NCI-H2107 (cell line): ENCODE measurements around the gene SPRY4.
"Not testable (repeated sequence)": the region's sequence is repeated elsewhere in the genome, so short reads cannot be mapped to it uniquely, and the experiment has no call there.

Experiments
- DNase-seq: peaks from one replicate; lab custom pipeline; 2025; lab: John Stamatoyannopoulos, UW

Gene SPRY4

GRCh38 chr5:142295084-142295758, 29.6 kb downstream of the SPRY4 start:
- DNase-seq = no peak

GRCh38 chr5:142293486-142293885, 31.3 kb downstream of the SPRY4 start:
- no peak for DNase-seq

GRCh38 chr5:142292808-142293207, 32.0 kb downstream of the SPRY4 start:
- DNase-seq = no peak

- no peak for DNase-seq
Observed at GRCh38 chr5:142292249-142292648, 32.6 kb downstream of the SPRY4 start.

- DNase-seq = no peak
Observed at GRCh38 chr5:142290577-142291299, 34.1 kb downstream of the SPRY4 start.

GRCh38 chr5:142289708-142290576, 34.9 kb downstream of the SPRY4 start:
- DNase-seq = no peak

DNA sequence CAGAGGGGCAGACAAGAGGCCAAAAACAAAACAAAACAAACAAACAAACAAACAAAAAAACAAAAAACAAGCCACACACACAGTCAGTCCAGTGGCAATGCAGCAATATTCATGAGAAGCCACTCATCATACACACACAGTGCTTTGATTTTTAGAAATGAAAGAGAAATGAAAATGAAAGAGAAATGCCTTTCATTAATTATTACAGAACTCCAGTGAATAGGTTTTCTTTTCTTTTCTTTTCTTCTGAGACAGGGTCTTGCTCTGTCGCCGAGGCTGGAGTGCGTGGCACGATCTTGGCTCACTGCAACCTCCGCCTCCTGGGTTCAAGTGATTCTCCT, 36.9 kb downstream of the SPRY4 start:
- no peak for DNase-seq

- no peak for DNase-seq
Observed at GRCh38 chr5:142287096-142287972, 37.5 kb downstream of the SPRY4 start.

- DNase-seq = no peak
Observed at GRCh38 chr5:142286111-142286510, 38.7 kb downstream of the SPRY4 start.

GRCh38 chr5:142283304-142283703, 41.5 kb downstream of the SPRY4 start:
- DNase-seq = no peak

DNA sequence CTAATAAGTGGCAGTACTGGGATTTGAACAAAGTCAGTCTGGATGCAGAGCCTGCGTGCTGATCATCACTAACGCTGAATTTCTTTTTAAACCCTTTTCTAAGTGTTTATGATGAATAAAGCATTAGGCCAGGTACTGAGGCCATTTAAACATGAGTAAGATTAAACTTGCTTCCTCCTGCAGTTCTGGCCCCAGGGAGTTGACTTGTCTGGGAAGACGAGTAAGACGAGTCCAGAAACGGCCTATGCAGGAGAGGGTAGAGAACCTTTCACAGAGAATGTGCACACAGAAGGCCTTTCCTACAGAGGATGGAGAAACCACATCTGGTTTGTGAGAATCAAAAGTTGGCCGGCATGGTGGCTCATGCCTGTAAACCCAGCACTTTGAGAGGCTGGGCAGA, 42.9 kb downstream of the SPRY4 start:
- no peak for DNase-seq

GRCh38 chr5:142281008-142281367, 43.8 kb downstream of the SPRY4 start:
- no peak for DNase-seq

DNA sequence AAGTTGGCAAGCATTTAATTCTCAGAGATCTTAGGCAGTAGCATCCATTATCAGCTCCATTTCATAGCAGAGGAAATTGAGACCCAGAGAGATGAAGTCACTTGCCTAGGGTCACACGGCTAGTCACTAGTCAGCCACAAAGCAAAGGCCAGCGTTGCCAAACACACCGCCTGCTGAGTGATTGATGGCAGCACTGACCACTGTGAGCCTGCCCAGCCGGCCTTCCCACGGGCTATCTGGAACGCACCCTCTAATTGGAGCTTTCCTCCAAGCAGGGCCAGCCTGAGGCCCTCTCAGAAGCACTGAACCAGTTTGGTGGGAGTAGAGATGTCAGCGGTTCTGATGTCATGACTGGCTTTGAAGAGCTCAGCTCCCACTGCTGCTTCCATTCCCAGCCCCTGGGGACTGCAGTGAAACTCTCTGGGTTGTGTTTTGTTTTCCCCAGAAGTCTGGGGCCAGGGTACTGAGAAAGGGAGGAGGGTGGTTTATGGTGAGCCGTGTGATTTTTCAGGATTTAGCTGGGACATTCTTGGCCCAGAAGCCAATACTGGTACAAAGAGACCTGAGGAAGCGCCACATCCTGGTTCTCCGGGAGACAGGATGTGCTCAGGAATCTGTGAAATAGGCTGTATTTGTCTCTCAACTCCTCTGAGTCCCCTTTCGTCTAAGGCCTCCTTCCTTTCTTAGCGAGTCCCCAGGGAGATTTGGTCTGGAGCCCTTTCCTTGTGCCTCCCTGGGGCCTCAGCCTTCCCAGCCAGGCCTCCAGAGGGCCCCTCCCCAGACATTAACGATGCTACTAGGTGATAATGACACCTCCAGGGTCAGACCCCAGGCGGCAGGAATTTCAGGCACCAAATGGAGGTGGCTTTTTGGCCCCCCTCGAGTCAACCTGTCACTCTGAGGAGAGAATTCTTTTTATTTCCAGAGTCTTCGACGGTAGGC, 44.5 kb downstream of the SPRY4 start:
- no peak for DNase-seq

GRCh38 chr5:142278627-142279026, 46.2 kb downstream of the SPRY4 start:
- no peak for DNase-seq

GRCh38 chr5:142277796-142278195, 47.0 kb downstream of the SPRY4 start:
- DNase-seq = no peak

DNA sequence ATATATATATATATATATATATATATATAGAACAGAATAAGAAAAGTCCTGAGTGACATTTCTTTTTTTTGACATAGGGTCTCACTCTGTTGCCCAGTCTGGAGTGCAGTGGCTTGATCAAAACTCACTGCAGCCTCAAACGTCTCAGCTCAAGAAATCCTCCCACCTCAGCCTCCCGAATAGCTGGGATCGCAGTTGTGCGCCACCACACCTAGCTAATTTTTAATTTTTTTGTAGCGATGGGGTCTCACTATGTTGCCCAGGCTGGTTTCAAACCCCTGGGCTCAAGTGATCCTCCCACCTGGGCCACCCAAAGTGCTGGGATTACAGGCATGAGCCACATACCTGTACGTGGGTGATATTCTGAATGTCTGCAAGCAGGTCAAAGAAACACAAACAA, 48.3 kb downstream of the SPRY4 start:
- no peak for DNase-seq

GRCh38 chr5:142275496-142275895, 49.3 kb downstream of the SPRY4 start:
- DNase-seq = no peak

GRCh38 chr5:142272596-142272995, 52.2 kb downstream of the SPRY4 start:
- not testable (repeated sequence) for DNase-seq

- not testable (repeated sequence) for DNase-seq
Observed at GRCh38 chr5:142264084-142264483, 60.7 kb downstream of the SPRY4 start.

DNA sequence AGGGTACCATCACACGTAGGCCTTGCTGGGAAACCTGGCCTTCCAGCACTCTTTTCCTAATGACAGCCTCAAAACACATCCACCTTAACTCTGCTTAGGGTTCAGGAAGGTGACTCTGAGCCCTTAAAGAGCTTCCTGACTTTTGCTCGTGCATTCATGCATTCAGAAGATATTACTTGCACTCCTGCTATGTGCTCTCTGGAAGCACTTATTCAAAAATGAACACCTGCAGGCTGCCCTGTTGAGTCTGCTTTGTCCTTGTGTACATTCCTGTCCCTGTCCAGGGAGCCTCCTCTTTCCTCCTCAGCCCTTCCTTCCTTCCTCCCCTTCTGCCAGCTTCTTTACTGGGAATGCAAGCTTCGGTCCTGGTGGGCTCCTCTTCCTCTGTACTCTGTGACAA, 61.5 kb downstream of the SPRY4 start:
- no peak for DNase-seq

- no peak for DNase-seq
Observed at GRCh38 chr5:142262683-142263082, 62.1 kb downstream of the SPRY4 start.
